OCI-LY3 (cell line): ENCODE data around the gene CCDC85A.

Experiments
- H2AFZ ChIP-seq: fragments of 200-600, 300-600 bp; shearing (Covaris generic); 2 replicates; pipeline ENCODE4 v1.6.0; 2014; ENCODE audit warnings: antibody characterized with exemption, low read depth, low read length
- H3K27ac ChIP-seq: fragments of 200-600, 300-600 bp; sonication (generic); 2 replicates; pipeline ENCODE4 v1.5.1; 2014; ENCODE audit warnings: mild to moderate bottlenecking, low read length, moderate library complexity, mixed read lengths
- H3K27me3 ChIP-seq: fragments of 200-600, 300-600 bp; sonication (generic); 2 replicates; pipeline ENCODE4 v1.6.1; 2014; ENCODE audit warnings: low read depth, low read length, mixed read lengths
- H3K36me3 ChIP-seq: fragments of 200-600, 300-600 bp; sonication (generic); replicated peaks from 2 replicates; pipeline ENCODE3; 2014; ENCODE audit warnings: low read depth, low read length, mixed read lengths
- H3K4me1 ChIP-seq: fragments of 300-600, 200-600 bp; sonication (generic); 2 replicates; pipeline ENCODE4 v1.6.1; 2014; ENCODE audit warnings: low read length, mixed read lengths
- H3K4me2 ChIP-seq: fragments of 200-600, 300-600 bp; sonication (generic); 2 replicates; pipeline ENCODE4 v1.6.1; 2014; ENCODE audit warnings: low read length, mixed read lengths
- H3K4me3 ChIP-seq: fragments of 300-600, 200-600 bp; sonication (generic); 2 replicates; pipeline ENCODE4 v1.5.1; 2014; ENCODE audit warnings: antibody characterized with exemption, mild to moderate bottlenecking, low read length, moderate library complexity
- H3K79me2 ChIP-seq: fragments of 300-600, 200-600 bp; shearing (Covaris generic); 2 replicates; pipeline ENCODE4 v1.6.1; 2014; ENCODE audit warnings: mild to moderate bottlenecking, low read length, mixed read lengths
- H3K9ac ChIP-seq: fragments of 300-600, 200-600 bp; shearing (Covaris generic); 2 replicates; pipeline ENCODE4 v1.6.0; 2014; ENCODE audit warnings: mild to moderate bottlenecking, low read length, moderate library complexity
- H3K9me3 ChIP-seq: fragments of 200-600, 300-600 bp; shearing (Covaris generic); 2 replicates; pipeline ENCODE4 v1.6.1; 2014; ENCODE audit warnings: low read length, mixed read lengths; ENCODE audit not compliant: insufficient read depth
- H4K20me1 ChIP-seq: fragments of 200-600, 300-600 bp; sonication (generic); 2 replicates; pipeline ENCODE4 v1.6.1; 2016; ENCODE audit warnings: low read length, mixed read lengths; ENCODE audit not compliant: insufficient read depth
- EZH2phosphoT487 ChIP-seq: fragments of 200-600 bp; shearing (Covaris generic); IDR thresholded peaks from 2 replicates; pipeline ENCODE4 v1.6.1; 2018; ENCODE audit warnings: antibody characterized with exemption, mixed run types, low read depth
- TF ChIP-seq, protein P1 (sequence below): fragments of 200-600, 300-600 bp; sonication (generic); IDR thresholded peaks from 2 replicates; pipeline ENCODE4 v1.5.1; 2014; ENCODE audit warnings: antibody characterized with exemption, low read length, low read depth

The CCDC85A gene

DNA sequence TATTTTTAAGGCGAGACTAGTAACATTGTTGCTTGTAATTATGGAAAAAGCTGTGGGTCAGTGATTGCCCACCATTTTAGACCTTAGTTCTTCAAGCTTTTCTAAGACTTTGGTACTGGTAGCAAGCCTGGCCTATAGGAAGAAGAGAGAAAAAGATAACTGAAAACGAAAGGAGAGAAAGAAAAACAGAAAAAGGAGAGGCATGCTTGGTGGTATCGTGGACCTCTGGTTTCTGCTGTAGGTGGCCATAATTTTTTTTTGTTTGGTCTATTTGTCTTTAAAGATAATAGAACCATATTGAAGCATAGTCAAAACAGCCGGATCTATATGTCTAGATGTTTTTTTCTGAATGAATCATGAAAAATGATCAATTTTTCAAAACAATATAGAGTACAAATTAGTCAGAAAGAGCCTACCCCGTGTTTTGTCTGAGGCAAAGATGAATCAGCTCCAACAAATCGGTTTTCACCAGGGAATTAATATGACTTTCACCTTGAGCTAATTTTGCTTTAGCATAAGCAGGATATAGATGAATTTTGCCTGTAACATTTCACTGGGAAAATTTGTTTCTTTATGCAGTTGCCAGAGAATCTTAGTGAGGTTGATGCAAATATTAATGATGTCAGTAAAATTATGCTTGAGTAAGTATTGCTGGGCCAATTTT, 45.7 kb downstream of the CCDC85A start:
- Histone ChIP-seq H3K27ac (no peak overlapping the region), H3K9me3 (no peaks in the 10 kb centered on the region), H4K20me1 (no peaks in the 10 kb centered on the region), H3K4me3 (no peak overlapping the region), H3K4me1 (peaks cover 12% of the 10 kb centered on the region; the same call in 1 of the 2 replicates), H3K4me2 (no peak overlapping the region), H2AFZ (no peak overlapping the region), H3K9ac (no peak overlapping the region), H3K27me3 (no peaks in the 10 kb centered on the region), H3K79me2 (no peaks in the 10 kb centered on the region), H3K36me3 (no peaks in the 10 kb centered on the region)
- TF ChIP-seq, protein P1, sequence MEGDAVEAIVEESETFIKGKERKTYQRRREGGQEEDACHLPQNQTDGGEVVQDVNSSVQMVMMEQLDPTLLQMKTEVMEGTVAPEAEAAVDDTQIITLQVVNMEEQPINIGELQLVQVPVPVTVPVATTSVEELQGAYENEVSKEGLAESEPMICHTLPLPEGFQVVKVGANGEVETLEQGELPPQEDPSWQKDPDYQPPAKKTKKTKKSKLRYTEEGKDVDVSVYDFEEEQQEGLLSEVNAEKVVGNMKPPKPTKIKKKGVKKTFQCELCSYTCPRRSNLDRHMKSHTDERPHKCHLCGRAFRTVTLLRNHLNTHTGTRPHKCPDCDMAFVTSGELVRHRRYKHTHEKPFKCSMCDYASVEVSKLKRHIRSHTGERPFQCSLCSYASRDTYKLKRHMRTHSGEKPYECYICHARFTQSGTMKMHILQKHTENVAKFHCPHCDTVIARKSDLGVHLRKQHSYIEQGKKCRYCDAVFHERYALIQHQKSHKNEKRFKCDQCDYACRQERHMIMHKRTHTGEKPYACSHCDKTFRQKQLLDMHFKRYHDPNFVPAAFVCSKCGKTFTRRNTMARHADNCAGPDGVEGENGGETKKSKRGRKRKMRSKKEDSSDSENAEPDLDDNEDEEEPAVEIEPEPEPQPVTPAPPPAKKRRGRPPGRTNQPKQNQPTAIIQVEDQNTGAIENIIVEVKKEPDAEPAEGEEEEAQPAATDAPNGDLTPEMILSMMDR = no peak
- no peak for TF ChIP-seq EZH2phosphoT487

DNA sequence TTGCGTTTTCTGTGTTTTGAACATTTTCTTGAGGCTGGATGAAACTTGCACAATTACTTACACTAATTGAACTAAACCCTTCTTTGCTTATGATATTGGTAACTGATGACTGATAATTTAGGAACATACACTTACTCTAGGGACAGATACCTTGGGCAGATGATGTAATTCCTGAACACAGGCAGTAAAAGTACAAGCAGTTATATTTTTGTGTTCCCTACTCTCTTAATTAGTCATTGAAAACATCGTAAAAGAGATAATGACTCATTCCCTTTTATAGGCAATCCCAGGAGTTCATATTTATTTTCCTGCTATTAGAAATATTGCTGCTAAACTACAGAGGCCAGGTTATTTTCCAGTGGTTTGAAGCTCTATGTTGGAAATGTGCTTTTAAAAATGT, 46.4 kb downstream of the CCDC85A start:
- no peak overlapping the region for H3K9ac ChIP-seq
- H3K27ac ChIP-seq = no peak overlapping the region
- no peaks in the 10 kb centered on the region for H3K9me3 ChIP-seq
- no peaks in the 10 kb centered on the region for H3K36me3 ChIP-seq
- no peak overlapping the region for H3K4me2 ChIP-seq
- no peaks in the 10 kb centered on the region for H4K20me1 ChIP-seq
- H3K4me1 ChIP-seq = peaks cover 12% of the 10 kb centered on the region; the same call in 1 of the 2 replicates
- H2AFZ ChIP-seq = peak overlapping the region; percentile 33; the same call in 1 of the 2 replicates
- no peaks in the 10 kb centered on the region for H3K27me3 ChIP-seq
- H3K4me3 ChIP-seq = no peak overlapping the region
- H3K79me2 ChIP-seq = no peaks in the 10 kb centered on the region
- TF ChIP-seq, protein P1 = no peak
- TF ChIP-seq EZH2phosphoT487 = no peak

DNA sequence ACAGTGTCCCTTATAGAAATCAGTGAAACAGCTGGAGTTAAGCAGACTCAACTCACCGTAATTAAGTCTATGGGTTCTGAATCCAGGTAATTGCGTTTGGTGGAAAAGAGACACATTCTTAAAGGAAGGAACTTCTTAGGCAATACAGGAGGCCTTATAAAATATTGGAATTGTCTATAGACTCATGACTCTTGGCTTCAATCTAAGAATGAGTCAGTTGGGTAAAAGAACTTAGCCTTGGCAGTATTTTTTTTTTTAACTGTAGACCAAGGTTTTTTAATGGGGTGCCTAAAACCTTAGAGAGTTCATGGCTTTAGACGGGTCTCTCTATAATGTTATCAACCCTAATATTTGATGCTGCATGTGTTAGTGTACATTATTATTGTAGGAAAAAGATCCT, 47.6 kb downstream of the CCDC85A start:
- Histone ChIP-seq H3K4me3 (no peak overlapping the region), H4K20me1 (no peaks in the 10 kb centered on the region), H3K79me2 (no peaks in the 10 kb centered on the region), H3K9ac (no peak overlapping the region), H3K4me2 (no peak overlapping the region), H3K4me1 (peaks cover 16% of the 10 kb centered on the region), H3K36me3 (no peaks in the 10 kb centered on the region), H3K27ac (no peak overlapping the region), H2AFZ (no peak overlapping the region), H3K27me3 (no peaks in the 10 kb centered on the region), H3K9me3 (no peaks in the 10 kb centered on the region)
- TF ChIP-seq EZH2phosphoT487 = no peak
- TF ChIP-seq, protein P1 = no peak

DNA sequence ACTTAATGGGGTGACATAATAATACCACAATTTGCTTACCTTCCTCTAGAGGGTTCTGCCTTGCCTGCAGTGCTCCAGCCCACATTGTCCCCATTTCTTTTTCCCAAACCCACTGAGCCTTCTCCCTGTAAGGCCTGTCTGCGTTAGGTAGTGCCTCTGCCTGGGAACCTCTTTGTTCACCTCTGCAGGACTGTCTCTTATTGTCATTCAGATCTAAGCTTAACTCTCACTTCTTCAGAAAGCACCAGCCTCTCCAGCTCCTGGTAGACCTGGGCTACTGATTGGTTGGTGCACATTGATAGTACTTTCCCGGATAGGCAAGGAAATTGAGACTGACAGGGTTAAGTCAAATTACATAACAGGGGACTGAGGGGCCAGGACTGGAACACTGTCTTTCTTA, 49.1 kb downstream of the CCDC85A start:
- no peaks in the 10 kb centered on the region for H3K9me3 ChIP-seq
- H3K79me2 ChIP-seq = no peaks in the 10 kb centered on the region
- no peak overlapping the region for H2AFZ ChIP-seq
- no peak overlapping the region for H3K4me3 ChIP-seq
- TF ChIP-seq EZH2phosphoT487 = no peak
- TF ChIP-seq, protein P1 = no peak
- no peaks in the 10 kb centered on the region for H3K36me3 ChIP-seq
- no peaks in the 10 kb centered on the region for H4K20me1 ChIP-seq
- H3K27me3 ChIP-seq = no peaks in the 10 kb centered on the region
- H3K9ac ChIP-seq = no peak overlapping the region
- H3K27ac ChIP-seq = no peak overlapping the region
- H3K4me1 ChIP-seq = peaks cover 19% of the 10 kb centered on the region
- H3K4me2 ChIP-seq = no peak overlapping the region
